A673 (cell line): ENCODE data around the gene SREBF1. TPM values are rescaled to one million over a fixed set of nuclear protein-coding genes. Genes with fewer than 3 reads are reported as not detected.

Source experiments
- BruUV-seq: library from RNA; stranded (reverse); fragments of 400-500 nt; replicated peaks from 2 replicates; lab custom pipeline; 2021; lab: Mats Ljungman, UMichigan
- CTCF ChIA-PET: fragments of 300-600 bp; sonication (Branson Sonifier 250); formaldehyde crosslinking; loops from one replicate; lab custom pipeline; 2022; ENCODE audit warnings: antibody characterized with exemption; lab: Charles Lee
- POLR2A ChIA-PET: fragments of 300-600 bp; sonication (Branson Sonifier 250); formaldehyde crosslinking; loops from one replicate; lab custom pipeline; 2022; ENCODE audit warnings: antibody characterized with exemption; ENCODE audit not compliant: low non-redundant PET; lab: Charles Lee
- DNase-seq: peaks from one replicate; pipeline ENCODE4 v3.0.0-alpha.2; 2015; ENCODE audit warnings: low spot score
- H3K27ac ChIP-seq: fragments of 200-600 bp; sonication (generic); 2 replicates; pipeline ENCODE4 v1.5.1; 2016; ENCODE audit warnings: mixed run types, low read depth, mild to moderate bottlenecking, mixed read lengths, antibody characterized with exemption, low read length; ENCODE audit not compliant: poor library complexity, severe bottlenecking
- H3K27me3 ChIP-seq: fragments of 200-600 bp; sonication (generic); replicated peaks from 2 replicates; pipeline ENCODE4 v1.6.1; 2017; ENCODE audit warnings: mixed run types, low read depth, mild to moderate bottlenecking, mixed read lengths, antibody characterized with exemption, low read length; ENCODE audit not compliant: insufficient read depth, poor library complexity
- H3K36me3 ChIP-seq: fragments of 200-600 bp; sonication (generic); 2 replicates; pipeline ENCODE4 v1.6.1; 2016; ENCODE audit warnings: mixed run types, mild to moderate bottlenecking, mixed read lengths, antibody characterized with exemption, low read length; ENCODE audit not compliant: insufficient read depth, poor library complexity, severe bottlenecking
- H3K4me1 ChIP-seq: fragments of 200-600 bp; sonication (generic); 2 replicates; pipeline ENCODE4 v1.6.1; 2017; ENCODE audit warnings: mixed run types, mild to moderate bottlenecking, mixed read lengths, antibody characterized with exemption, low read length; ENCODE audit not compliant: insufficient read depth, poor library complexity, severe bottlenecking
- H3K4me3 ChIP-seq: fragments of 200-600 bp; sonication (generic); 2 replicates; pipeline ENCODE4 v1.5.1; 2016; ENCODE audit warnings: low read depth, mixed run types, mild to moderate bottlenecking, mixed read lengths, low read length; ENCODE audit not compliant: poor library complexity, severe bottlenecking
- H3K9me3 ChIP-seq: fragments of 200-600 bp; sonication (generic); 2 replicates; pipeline ENCODE4 v1.6.1; 2016; ENCODE audit warnings: mixed run types, low read depth, mild to moderate bottlenecking, mixed read lengths, antibody characterized with exemption, low read length; ENCODE audit not compliant: poor library complexity, severe bottlenecking
- EZH2 ChIP-seq: fragments of 200-600 bp; sonication (generic); IDR thresholded peaks from 2 replicates; pipeline ENCODE4 v1.6.1; 2017; ENCODE audit warnings: borderline replicate concordance, low read depth, mild to moderate bottlenecking, mixed read lengths, antibody characterized with exemption, low read length; ENCODE audit not compliant: poor library complexity, severe bottlenecking
- intact Hi-C: fragments of 100-400 bp; cut with micrococcal nuclease; formaldehyde crosslinking; loops from one replicate; pipeline ENCODE4 v1.10.0; 2022; ENCODE audit not compliant: unreplicated experiment
- total RNA-seq: library from RNA; stranded (reverse); gene quantifications from 2 replicates; pipeline ENCODE4 v1.2.3, GENCODE V29; 2021
- TF ChIP-seq, protein P1 (sequence below): fragments of 300-800, 200-600 bp; sonication (generic); conservative IDR thresholded peaks from 2 replicates; pipeline ENCODE4 v1.5.1; 2017; ENCODE audit warnings: low read depth, mild to moderate bottlenecking, antibody characterized with exemption, low read length, moderate library complexity, mixed read lengths

SREBF1 gene
- total RNA-seq, 1 experiment from 2014 or later: 240 TPM

DNA sequence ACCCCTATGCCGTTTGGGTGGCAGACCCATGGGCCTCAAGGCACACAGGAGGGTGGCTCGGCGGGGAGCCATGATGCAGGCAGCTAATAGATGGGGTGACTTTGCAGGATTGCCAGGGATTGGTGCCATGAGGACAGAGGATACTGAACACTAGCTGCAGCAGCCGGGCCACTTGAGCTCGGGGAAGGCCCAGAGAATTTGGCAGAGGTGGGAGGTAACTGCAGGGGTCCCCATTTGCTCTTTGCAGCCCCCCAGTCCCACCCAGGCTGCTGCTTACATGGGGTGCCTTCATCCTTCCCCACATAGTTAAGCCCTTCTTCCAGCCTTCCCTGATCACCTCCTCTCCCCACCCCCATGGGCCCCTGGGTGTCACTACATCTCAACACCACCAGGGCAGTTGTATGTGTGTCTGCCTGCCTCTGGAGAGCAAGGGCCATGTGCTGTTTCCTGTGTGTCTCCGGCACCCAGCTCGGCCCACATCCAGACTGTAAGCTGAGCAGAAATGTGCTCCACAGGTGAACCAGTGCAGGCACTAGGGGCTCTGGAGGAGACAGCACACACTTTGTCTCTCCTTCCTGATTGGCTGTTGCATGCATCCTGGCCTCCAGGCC lies 52.0 kb downstream of the SREBF1 start:
- intact Hi-C loops: loop anchor here (1.0 kb wide), 1 partner anchor 32 kb away; no protein-coding TSS in a partner anchor
- POLR2A ChIA-PET: no interaction called here
- no TSS peak for BruUV-seq

DNA sequence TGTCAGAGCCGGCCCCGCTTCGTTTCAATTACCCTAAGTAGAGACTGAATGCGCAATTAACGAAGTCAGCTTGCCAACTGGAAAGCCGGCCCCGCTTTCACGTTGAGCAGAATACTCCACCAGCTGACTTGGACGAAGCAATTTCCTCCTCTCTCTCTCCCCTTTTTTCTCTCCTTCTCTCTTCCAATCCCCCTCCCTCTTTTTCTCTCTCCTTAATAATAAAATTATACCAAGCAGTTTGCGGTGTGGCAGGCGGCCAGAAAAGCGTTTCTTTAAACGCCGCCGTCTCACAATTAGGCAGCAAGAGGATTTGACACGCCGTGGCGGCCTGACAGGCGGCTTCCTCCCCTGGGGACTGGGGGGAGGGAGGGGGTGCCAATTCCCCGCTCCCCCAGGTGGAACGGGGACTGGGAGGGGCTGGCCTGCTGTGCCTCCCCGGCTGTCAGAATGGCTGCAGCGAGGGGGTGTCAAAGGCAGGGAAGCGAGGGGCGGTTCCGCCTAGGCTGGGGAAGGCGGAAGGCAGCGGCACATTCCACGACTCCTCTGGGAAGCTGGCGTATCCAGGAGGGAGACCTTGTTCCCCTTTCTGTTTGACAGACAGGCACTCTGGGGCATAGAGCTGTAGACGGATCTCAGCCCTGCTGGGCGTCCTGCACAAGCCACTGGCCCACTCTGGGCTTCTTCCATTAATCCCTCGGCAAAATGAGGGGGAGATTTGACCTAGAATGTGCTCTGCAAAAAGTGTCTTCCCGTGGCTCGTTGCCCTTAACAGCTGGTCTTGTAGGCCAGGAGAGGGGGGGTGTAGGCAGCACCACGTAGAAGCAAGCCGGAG lies 52.7 kb downstream of the SREBF1 start:
- no peaks in the 10 kb centered on the region for H3K27me3 ChIP-seq
- peak; percentile 99 for DNase-seq
- H3K9me3 ChIP-seq: no peaks in the 10 kb centered on the region
- ChIA-PET POLR2A (no interaction called here), CTCF (interaction anchor here (0.5 to 1.5 kb wide), 2 partner anchors 102 to 135 kb away, joined by 3 to 4 read pairs; no protein-coding TSS in a partner anchor)
- peaks cover 74% of the 10 kb centered on the region for H3K4me1 ChIP-seq
- intact Hi-C loops: loop anchor here (1.0 kb wide), 1 partner anchor 32 kb away; no protein-coding TSS in a partner anchor
- BruUV-seq: no TSS peak
- H3K4me3 ChIP-seq: peak overlapping the region; percentile 63
- peak overlapping the region; percentile 86 for H3K27ac ChIP-seq
- TF ChIP-seq, protein P1, sequence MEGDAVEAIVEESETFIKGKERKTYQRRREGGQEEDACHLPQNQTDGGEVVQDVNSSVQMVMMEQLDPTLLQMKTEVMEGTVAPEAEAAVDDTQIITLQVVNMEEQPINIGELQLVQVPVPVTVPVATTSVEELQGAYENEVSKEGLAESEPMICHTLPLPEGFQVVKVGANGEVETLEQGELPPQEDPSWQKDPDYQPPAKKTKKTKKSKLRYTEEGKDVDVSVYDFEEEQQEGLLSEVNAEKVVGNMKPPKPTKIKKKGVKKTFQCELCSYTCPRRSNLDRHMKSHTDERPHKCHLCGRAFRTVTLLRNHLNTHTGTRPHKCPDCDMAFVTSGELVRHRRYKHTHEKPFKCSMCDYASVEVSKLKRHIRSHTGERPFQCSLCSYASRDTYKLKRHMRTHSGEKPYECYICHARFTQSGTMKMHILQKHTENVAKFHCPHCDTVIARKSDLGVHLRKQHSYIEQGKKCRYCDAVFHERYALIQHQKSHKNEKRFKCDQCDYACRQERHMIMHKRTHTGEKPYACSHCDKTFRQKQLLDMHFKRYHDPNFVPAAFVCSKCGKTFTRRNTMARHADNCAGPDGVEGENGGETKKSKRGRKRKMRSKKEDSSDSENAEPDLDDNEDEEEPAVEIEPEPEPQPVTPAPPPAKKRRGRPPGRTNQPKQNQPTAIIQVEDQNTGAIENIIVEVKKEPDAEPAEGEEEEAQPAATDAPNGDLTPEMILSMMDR: no peak
- no peak for TF ChIP-seq EZH2
- no peaks in the 10 kb centered on the region for H3K36me3 ChIP-seq

More for the DNA sequence above, 52.0 kb downstream of the SREBF1 start:
- TF ChIP-seq EZH2: no peak
- TF ChIP-seq, protein P1: peak; percentile 26
- H3K27ac ChIP-seq: peak overlapping the region; percentile 86
- no peaks in the 10 kb centered on the region for H3K27me3 ChIP-seq
- no peaks in the 10 kb centered on the region for H3K36me3 ChIP-seq
- peak; percentile 81 for DNase-seq
- CTCF ChIA-PET: interaction anchor here (1.5 kb wide), 1 partner anchor 134 kb away, joined by 4 read pairs; no protein-coding TSS in a partner anchor
- H3K4me1 ChIP-seq: peaks cover 74% of the 10 kb centered on the region
- no peaks in the 10 kb centered on the region for H3K9me3 ChIP-seq
- peak overlapping the region; percentile 63 for H3K4me3 ChIP-seq

DNA sequence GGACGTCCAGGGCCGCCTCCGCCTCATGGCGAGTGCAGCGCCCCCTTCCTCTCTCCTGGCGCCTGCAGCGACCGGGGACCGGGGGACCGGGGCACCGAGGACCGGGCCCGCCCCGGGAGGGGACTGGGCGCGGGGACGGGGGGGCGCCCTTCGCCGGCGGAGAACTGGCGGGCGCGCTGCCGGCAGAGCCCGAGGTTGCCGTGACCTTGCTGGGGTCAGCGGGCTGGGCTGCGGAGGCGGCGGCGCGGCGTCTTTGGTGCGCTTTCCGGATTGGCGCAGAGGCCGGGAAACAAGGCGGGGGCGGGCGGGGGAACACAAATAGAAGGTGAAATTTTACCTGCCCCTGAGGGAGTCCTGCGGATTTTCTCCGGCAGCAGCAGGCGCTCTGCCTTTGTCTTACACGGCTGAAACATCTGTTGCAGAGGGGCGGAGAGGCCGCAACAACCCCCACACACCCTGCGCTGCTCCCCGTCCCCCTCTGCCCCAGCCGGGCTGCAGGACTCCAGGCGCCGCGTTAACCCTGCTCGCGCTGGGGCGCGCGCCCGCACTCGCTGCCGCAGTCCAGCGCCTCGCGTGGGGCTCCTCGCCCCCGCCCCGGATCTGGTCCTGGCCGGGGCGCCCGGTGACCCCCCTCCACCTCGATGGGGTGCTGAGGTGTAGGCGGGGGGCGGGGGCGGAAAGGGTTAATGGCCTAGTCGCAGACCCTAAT lies 53.5 kb downstream of the SREBF1 start:
- BruUV-seq: no TSS peak
- intact Hi-C loops: no loop called here
- Histone ChIP-seq H3K27ac (peak overlapping the region; percentile 86), H3K9me3 (no peaks in the 10 kb centered on the region), H3K4me3 (peak overlapping the region; percentile 63), H3K36me3 (no peaks in the 10 kb centered on the region), H3K27me3 (no peaks in the 10 kb centered on the region), H3K4me1 (peaks cover 73% of the 10 kb centered on the region)
- ChIA-PET POLR2A (no interaction called here), CTCF (interaction anchor here (0.6 to 1.5 kb wide), 2 partner anchors 38 to 136 kb away, joined by 3 to 4 read pairs; no protein-coding TSS in a partner anchor)
- no peak for TF ChIP-seq EZH2
- TF ChIP-seq, protein P1: peak; percentile 47
- DNase-seq: peak; percentile 82
